GM21576 (cell line): ENCODE results near the gene DAZAP1.
A peak's percentile ranks its signal among the peaks of the same experiment; 100 is the strongest.

Experiments
- ATAC-seq: cut with Tn5 transposase; IDR thresholded peaks from one replicate; pipeline ENCODE4 v1.9.1; 2021; ENCODE audit warnings: mild to moderate bottlenecking, moderate library complexity; ENCODE audit not compliant: unreplicated experiment

Gene DAZAP1

DNA sequence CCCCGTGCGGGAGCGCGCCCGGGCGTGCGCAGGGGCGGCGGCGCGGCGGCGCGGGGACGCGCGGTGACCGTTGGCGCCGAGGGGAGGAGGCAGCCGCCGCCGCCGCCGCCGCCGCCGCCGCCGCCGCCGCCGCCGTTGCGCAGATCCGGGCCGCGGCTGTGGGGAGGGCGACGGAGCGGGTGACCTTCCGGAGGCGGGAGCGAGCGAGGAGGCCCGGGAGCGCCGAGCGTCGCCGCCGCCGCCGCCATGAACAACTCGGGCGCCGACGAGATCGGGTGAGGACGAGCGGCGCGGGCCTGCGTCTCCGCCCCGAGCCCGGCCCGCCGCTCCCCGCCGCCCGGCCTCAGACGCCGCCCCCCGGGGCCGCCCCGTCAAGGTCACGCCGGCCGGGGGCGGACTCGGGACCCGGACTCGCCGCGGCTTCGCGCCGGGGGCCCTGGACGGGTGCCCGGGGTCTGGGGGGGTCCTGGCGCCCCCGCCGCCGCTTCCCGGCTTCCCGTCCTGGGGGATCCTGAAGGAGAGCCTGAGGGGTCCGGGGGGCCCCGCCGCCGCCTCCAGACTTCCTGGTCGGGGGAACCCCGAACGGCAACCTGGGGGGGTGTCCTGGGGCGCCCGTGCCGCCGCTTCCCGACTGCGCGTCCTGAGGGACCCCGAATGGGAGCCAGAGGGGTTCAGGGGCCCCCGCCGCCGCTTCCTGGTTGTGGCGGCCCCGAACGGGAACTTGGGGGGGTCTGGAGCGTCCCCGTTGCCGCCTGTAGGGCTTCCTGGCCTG, at the start of gene DAZAP1:
DAZAP1 (plus strand) TSS at position 59 of the 772 bp plus-strand sequence; CDS start at position 247, 188 bp downstream.
- ATAC-seq: peak; percentile 10

DNA sequence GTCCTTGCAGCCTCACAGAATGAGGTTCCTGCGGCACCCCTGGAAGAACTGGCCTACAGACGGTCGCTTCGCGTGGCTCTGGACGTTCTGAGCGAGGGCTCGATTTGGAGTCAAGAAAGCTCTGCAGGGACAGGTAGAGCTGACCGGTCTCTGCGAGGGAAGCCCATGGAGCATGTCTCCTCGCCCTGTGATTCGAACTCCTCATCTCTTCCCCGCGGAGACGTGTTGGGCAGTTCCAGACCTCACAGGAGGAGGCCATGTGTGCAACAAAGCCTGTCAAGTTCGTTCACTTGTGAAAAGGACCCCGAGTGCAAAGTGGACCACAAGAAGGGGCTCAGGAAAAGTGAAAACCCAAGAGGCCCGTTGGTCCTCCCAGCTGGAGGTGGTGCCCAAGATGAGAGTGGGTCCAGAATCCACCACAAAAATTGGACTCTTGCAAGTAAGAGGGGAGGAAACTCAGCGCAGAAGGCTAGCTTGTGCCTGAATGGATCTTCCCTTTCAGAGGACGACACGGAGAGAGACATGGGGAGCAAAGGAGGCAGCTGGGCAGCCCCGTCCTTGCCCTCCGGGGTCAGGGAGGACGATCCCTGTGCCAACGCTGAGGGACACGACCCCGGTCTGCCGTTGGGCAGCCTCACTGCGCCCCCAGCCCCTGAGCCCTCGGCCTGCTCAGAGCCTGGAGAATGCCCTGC, 47.1 kb upstream of the DAZAP1 start:
- no peak for ATAC-seq

DNA sequence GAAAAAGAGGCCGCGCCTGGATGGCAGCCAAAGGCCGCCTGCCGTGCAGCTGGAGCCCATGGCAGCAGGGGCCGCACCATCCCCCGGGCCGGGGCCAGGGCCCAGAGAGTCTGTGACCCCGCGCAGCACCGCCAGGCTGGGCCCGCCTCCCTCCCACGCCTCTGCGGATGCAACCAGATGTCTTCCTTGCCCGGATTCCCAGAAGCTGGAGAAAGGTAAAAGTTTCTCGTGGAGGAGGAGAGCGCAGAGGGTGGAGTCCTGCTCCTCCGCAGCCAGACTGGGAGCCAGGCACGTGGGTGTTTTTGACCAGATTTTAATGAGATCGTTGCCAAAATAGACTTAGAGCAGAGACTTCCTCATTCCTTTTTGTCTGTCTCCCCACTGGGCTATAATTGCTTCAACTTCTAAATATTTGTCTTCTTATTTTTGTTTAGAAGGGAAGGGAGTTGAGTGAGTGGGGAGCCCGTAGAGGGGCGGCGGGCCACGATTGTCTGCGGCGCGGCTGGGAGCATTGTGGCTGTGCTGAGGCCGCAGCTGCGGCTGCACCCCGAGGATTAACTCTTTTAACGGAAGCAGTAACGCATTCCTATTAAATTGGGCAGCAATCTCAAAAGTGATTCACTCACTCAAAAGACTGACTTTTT, 46.4 kb upstream of the DAZAP1 start:
- no peak for ATAC-seq

DNA sequence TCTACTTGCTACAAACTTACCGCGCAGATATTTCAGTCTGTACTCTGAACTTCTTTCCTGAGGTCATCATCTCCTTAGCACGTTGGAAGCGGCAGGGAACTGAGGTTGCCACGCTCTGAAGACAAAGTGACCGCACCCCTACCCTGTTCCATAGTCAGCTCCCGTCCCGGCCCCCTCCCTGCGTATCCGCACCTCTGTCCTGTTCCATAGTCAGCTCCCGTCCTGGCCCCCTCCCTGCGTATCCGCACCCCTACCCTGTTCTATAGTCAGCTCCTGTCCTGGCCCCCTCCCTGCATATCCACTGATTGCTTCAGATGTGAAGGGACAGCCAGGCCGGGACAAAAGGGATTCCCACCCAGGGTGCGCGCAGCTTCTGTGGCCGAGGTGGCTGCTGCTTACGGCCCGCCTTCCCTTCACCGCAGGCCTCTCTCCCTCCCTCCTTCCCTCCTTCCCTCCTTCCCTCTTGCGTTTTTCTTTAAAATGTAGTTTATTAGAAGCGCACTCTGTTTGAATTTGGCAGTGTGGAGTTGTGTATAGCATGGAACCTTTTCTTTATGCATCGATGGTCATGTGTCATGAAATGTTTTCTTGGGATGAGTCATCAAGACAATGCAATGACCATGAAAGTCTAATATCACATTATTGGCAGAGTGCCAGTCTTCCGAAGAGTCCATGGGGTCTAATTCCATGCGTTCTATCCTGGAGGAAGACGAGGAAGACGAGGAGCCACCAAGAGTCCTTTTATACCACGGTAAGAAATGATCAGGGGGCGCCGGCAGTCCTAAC, 45.6 kb upstream of the DAZAP1 start:
- ATAC-seq: no peak

DNA sequence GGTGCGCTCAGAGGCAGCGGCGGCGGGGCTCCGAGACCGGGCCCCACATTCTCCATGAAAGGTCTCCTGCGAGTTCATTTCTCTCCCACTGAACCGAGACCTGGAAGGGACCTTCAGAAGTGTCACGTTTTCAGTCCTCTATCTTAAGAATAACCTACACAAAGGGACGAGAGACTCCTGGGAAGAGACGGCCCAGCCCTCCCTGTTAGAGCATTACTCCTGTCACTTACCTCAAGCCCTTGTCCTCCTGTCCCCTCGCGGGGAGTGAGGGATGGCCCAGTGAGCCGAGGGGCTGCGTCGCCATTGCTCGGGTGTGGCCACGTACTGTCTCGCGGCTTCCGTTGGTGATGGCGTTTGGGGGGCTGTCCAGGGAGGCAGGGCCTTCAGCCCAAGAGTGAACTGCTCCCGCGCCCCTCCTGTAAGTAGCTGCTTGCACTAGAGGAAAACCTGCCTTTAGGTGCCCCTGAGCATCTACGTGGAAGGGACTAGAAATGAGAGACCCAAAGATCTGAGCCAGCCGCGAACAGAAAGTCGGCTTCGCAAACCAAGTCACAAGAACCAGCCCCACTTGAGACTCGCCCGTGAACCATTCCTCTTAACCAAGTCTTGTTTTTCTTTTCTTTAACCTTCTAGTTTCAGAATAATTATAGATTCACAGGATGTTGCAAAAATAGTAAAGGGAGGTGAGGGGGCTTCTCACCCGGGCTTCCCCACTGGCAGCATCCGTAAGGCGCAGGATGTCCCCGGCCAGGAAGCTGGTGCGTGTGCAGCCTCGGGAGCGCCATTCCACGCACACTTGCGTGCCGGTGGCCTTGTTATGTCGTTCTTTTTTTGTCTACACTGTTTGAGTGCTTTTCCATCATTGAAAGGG, 44.8 kb upstream of the DAZAP1 start:
- no peak for ATAC-seq

DNA sequence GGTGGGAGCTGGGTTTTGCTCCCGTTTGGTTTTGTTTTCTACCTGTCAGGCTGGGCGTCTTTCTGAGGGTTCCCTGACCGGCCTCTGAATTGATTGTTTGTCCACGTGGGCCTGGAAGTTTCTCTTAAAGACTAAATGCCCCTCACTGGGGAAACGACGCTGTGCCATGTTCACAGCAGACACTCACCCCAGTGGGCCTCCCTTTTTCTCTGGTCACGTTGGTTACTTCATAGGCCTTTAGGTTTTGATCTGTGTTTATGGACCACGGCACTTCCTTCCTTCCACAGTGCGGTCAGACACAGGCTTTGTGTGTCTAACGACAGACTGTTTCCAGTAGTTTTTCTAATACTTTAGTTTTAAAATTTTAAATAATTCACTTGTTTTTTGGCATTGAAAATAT, 43.8 kb upstream of the DAZAP1 start:
- ATAC-seq: no peak

DNA sequence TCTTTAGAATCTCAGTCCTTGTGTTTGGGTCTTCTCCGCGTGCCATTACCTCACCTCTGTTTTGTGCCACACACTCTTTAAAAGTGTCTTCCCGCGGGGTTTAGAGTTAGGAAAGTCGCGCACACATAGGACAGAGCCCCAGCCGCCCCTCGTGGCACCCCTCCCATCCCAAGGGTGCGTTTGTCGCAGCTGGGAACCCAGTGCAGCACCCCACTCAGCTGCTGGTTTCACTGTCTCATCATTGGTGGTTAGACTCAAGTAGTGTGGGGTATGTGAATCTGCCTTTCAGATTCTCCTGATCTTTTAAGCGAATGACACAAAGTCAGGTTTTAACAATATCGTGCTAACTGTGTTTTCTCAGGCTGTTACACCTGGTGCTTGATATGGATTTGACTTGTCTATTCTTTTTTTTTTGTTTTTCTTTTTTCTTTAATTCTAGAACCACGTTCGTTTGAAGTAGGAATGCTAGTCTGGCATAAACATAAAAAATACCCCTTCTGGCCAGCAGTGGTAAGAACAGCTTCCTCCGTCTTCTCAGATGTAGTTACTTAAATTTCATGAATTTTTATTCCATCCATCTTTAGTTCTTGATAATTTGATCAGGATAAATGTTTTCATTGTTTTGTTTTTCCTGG, 43.2 kb upstream of the DAZAP1 start:
- ATAC-seq: no peak

DNA sequence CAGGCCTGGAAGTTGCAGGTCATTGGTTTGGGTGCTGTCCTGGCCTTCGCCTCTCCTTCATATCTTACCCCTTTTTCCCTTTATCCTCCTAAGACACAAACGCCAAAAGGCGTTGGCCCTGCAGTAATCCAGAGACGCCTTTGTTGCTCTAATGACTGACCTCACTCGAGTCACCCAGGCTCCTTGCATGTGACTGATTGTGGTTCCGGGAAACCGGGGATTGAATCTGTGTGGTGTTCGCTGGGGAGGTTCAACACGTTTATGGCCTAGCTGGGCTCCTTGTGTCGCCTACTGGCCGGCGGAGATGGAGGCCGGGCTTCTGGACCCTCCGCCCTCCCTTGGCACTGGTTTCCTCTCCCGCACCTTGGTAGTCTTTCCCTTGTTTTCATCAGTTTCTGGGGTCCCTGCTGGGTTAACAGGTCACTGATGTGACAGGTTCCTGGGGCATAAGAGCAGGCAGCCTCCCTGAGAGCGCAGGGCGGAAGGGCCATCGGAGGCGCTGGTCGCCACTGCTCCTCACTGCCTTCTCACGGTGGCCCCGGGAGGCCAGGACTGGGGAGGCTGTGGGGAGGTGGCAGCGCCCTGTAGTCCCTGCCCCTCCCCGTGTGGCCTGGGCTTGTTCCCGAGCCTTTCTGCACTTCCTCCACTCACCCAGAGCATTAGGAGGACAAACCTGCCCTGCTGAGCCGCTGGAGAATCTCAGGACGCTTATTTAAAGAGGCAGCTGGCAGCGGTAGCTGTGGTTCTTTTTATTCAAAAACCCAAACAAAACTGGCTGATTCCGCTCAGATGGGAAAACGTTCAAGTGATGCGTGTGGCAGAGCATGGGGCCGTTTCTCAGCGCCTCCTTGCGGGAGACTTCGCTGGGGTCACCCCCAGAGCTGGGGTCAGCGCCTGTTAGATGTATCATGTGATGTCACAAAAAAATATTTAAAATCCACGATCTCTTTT, 41.8 kb upstream of the DAZAP1 start:
- ATAC-seq: no peak

DNA sequence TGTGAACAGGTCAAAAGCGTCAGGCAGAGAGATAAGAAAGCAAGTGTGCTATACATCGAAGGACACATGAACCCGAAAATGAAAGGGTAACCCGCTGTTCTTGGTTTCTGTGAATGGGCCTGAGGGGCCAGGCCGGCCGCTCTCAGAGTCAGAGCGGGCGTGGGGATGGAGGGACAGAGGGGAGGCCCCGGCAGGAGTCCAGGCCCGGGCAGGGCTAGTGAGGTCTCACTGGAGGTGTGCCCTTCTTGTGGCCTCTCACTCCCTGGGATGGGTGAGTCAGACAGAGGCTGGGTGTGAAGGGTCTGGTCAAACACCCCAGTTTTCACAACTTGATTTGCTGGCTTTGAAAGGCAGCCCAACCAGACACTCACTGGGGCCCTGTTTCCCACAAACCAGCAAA, 41.1 kb upstream of the DAZAP1 start:
- no peak for ATAC-seq

DNA sequence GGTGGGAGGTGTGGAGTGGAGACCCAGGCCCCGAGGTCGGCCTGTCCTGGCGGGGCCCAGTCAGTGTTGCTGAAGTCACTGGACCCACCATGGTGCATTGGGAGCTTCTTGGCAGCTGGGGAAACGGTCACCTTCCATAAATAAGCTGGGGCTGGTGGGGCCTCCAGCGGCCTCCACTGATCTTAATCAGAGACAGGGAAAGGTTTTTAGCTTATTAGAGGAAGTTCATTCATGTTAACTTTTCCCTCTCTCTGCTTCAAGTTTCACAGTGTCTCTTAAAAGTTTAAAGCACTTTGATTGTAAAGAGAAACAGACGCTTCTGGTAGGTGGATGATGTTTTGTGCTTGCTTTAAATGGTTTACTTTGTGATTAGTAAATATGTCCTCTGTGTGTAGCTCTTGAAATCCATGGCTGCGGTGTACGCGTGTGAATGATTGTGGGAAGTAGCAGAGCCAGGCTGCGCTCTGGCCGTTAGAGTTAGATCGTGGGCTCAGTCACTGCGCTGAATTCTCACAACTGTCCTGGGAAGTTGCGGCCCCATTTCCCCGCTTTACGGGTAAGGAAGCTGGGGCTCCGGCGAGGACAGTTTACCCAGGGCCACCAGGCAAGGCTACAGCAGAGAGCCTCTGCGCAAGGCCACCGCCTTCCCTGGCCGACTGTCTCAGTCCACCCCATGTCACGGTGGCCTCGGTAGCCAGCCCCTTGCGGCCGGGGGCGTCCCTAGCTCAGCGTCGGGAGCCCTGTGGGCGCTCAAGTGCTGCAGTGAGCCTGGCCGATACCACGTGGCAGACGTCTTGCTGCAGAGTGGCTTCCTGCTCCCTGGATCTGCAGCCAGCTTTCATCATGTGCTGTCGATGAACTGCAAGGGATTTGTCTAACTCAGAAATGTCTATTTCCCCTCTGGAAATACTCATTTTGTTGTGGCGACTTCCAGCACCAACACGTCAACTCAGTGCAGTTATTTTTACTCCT, 40.2 kb upstream of the DAZAP1 start:
- ATAC-seq: no peak

DNA sequence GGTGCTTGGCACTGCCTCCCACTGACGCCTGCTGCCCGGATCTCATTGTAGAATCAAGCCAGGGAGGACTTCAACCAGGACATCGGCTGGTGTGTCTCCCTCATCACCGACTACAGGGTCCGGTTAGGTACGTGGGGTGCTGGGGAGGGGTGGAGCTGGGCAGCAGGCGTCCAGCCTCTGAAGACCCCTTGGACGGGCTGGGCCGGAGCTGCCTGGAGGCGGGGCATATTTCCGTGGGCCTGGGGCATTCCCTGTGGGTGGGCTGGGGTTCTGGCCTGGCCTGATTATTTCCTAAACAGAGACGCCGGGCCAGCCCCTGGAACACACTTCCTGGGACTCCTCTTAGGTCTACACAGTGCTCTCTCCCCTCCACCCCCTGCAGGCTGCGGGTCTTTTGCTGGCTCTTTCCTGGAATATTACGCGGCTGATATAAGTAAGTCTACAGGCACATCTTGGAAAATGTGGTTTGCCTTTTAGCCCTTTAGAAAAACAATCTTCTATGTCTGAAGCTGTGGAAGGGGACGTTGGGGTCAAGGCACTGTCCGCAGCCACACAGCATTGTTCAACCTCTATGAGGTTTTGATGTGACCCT, 38.1 kb upstream of the DAZAP1 start:
- no peak for ATAC-seq

DNA sequence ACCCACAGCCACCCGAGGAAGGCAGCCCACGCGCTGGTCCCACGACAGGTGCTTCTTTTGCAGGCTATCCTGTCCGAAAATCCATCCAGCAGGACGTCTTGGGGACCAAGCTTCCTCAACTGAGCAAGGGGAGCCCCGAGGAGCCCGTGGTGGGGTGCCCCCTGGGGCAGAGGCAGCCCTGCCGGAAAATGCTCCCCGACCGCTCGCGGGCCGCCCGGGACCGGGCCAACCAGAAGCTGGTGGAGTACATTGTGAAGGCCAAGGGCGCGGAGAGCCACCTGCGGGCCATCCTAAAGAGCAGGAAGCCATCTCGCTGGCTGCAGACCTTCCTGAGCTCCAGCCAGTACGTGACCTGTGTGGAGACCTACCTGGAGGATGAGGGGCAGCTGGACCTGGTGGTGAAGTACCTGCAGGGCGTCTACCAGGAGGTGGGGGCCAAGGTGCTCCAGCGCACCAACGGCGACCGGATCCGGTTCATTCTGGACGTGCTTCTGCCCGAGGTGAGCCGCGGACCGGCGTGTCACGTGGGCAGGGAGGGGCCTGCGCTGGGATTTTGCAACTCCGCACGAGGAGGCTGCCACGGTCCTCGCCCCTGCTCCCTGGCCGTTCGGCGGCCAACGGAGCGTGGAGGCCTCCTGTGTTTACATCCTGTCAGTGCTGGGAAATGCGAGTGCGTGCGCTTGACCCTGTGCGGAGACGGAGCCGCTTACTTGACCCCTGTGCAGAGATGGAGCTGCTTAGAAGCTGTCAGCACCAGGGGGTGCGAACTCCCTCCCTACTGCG, 36.6 kb upstream of the DAZAP1 start:
- no peak for ATAC-seq

DNA sequence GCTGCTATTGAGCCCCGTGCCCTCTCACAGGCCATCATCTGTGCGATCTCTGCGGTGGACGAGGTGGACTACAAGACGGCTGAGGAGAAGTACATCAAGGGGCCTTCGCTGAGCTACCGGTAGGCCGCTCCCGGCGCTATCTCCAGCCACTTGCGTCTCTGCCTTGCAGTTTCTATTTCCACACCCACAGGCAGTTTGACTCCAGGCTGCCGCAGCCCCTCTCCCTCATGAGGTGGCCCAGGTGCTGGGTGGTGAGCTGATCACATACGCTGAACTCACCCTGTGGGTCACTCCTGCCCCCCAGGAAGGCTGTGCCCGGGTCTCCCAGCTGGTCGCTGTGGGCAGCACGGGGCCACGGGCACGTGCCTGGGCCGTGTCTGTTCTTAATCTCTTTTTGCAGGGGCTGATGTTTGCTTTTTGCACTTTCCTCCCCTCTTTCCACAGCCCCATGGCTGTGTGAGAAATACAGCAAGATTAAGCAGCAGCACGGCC, 34.3 kb upstream of the DAZAP1 start:
- ATAC-seq: no peak

DNA sequence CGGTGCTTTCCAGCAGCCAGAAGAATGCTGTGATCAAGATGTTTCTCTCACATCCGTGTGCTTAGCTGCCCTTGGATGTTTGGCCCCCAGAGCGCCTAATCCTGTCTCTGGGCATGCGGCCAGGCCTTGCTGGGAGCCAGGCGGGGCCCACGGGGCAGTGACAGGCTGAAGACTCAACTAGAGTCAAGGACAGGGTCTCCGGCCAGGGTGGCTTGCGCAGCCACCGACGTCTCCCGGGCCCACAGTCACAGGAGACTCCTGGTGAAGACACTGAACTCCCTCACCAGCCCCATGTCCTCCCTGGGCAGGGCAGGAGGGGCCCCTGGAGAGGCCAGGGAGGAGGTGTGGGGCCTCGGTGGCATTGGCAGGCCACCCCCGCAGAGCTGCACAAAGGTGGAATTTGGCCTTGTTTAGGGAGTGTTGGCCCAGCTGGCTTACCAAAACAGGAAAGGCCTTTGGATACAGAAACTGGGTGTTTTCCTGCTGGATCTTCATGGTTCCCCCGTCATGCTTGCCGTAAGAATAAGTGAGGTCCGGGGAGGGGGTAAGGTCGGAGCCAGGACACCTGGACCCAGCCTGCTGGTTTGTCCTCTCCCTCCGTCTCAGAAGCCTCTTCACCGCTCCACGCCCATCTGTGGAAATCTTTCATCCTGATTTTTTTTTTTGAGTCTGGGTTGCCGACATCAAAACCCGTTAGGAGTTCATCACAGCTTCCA, 33.7 kb upstream of the DAZAP1 start:
- no peak for ATAC-seq

DNA sequence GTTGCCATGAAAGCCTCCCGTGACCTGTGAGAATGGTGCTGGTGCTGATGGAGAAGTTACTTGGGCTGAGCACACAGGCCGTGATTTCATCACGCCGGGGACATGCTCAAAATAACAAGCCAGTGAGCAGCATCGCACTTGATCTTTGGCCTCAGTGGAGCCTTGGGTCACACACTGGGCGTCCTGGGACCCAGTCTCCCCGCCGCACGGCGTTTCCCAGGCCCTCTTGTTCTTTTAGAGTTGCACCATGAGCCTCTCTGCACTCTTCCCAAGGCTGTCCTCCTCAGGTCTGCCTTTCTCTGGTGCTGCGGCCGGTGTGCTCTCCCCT, 33.2 kb upstream of the DAZAP1 start:
- no peak for ATAC-seq

DNA sequence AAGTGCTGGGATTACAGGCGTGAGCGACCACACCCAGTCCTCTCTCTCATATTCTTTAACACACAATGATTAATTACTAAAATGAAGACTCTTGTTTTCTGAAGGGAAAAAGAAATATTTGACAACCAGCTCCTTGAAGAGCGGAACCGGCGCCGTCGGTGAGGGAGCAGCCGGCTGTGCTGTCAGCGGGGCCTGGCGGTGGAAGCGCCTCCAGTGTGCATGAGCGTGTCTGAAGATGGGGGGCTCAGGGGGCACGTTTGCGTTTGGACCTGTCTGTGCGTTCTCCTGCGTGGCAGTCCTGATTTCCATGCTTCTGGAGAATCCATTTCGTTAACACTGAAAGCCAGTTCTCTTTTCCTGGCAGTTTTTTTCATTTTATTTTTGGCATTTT, 31.0 kb upstream of the DAZAP1 start:
- ATAC-seq: no peak
